HG03108 (cell line): Measurements from ENCODE around the gene SLC38A1.

Experiments used
- ATAC-seq: cut with Tn5 transposase; IDR thresholded peaks from one replicate; pipeline ENCODE4 v1.9.1; 2021; ENCODE audit warnings: moderate library complexity; ENCODE audit not compliant: unreplicated experiment

The SLC38A1 gene

DNA sequence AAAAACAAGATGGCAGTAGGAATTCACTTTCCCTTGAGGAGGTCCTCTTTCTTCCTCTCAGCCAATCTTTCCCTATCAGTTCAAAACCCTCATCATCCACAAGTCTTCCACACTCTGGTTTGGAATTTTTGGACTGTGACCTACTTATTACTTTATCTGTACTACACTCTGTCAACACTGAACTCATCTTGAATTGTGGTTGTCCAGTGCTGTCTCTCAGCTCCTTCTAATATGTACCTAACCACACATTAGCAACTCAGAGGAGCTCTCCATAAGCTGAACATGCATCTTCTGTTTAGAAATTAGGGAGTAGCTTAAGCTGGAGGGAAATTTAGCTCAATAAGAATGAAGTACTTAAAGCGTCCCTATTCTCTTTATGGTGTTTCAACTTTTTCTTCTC lies 34.8 kb downstream of the SLC38A1 start:
- no peak for ATAC-seq

DNA sequence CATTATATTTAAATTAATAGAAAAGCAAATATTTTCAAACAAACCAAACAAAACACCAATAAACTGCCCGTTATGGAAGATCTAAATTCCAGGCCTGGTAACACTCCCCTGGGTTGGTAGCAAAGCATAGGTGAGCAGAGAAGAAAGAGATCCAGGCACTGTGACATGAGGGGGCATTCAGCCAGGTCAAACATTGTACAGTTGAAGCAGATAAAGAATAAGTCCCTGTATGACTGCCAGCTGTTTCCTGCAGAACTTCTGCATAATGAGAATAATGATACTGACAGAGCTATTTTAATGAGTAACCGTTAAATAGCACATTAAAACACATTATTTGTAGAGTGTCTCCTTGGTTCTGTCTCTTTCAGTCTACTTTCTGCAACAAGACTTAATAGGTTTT lies 35.4 kb downstream of the SLC38A1 start:
- ATAC-seq, result no peak

DNA sequence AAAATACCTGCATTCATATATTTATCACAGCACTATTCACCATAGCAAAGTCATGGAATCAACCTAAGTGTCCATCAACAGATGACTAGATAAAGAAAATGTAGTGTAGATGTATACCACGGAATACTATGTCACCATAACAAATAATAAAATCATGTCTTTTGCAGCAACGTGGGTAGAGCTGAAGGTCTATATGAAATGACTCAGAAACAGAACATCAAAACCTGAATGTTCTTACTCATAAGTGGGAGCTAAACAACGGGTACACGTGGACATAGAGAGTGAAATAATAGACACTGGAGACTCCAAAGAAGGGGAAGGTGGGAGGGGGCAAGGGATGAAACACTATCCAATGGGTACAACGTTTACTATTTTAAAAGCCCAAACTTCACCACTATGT lies 37.9 kb downstream of the SLC38A1 start:
- ATAC-seq, result no peak

DNA sequence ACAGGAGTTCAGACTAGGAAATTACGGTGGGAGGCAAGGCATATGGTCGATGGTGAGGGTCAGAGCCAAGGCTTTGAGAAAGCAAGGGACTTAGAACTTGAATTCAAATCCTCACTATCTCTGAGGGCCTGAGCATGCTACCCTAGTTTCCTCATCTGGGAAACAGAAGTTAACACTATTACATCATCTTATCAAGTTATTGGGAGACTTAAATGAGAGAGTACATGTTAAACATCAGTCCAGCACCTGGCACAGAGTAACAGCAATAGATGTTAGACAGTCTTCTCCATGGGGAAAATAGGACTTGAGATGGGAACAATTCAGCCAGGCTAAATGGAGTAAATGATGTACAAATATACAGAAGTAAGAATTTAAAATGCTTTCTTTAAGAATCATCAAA lies 38.5 kb downstream of the SLC38A1 start:
- ATAC-seq, result no peak

DNA sequence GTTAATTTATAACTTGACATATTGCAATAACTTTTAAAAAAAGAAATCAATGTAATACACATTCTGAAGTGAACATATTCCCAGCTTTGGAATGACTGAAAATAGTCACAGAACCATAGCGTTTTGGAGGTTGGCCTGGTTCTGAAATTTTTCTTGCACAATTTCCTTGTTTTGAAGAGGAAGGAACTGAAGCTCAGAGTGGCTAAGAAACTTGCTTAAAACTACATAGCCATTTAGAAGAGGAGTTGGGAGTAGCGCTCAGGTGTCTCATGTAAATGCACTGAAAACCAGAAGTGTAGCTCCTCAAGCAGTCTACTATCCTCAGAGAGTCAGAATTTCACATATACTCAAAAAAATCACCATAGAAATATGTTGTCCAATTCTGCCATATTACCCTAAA lies 41.2 kb downstream of the SLC38A1 start:
- no peak for ATAC-seq

DNA sequence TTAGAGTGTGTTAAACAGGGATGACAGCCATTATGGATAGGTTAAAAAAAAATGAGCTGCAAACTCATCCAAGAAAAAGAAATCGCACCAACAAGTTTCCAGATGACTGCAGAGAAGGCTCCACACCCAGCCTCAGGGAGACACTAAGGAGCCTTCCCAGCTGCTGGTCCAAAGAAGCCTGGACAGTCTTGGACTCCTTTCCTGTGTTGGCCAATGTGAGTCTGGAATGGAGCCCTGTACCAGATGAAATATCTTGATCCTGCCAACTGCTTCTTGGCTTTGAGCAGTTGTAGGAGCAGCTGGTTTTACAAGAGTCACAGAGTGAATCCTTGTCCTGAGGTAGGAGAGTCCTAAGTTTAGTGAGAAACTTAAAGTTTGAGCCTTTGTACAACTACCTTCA lies 44.5 kb downstream of the SLC38A1 start:
- ATAC-seq, result no peak

DNA sequence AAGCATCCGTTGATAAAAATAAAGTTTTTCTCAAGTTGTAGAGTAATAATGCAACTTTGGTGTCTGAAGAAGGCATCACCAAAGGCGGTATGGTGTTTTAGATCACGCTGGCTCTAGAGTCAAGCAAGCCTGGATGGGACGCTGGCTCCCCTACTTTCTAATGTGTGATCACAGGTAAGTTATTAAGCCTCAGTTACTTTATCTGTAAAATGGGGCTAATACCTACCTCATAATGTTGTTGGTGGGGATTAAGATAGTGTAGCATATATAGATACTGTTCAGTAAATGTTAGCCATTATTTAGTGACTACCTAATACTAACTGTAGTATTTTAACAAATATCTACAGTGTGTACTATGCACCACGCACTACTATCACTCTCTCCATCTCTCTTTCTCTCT lies 45.8 kb downstream of the SLC38A1 start:
- ATAC-seq, result no peak

DNA sequence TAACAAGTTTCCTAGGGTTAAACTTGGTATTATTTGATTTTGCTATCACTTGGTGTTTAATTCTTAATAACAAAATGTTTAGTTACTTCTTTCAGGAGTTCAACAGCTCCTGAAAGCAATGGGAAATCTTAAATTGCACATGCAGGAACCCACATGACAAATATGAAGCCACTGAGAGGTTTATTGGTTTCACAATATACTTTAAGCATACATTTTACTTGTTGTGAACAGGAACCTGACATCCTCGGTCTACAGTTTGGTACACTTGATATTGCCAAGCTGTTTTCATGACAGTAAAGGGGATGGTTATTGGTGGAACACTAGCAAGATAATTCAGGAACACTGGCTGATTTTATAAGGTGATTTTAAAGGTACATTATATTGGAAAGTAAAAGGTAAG lies 46.2 kb downstream of the SLC38A1 start:
- no peak for ATAC-seq

DNA sequence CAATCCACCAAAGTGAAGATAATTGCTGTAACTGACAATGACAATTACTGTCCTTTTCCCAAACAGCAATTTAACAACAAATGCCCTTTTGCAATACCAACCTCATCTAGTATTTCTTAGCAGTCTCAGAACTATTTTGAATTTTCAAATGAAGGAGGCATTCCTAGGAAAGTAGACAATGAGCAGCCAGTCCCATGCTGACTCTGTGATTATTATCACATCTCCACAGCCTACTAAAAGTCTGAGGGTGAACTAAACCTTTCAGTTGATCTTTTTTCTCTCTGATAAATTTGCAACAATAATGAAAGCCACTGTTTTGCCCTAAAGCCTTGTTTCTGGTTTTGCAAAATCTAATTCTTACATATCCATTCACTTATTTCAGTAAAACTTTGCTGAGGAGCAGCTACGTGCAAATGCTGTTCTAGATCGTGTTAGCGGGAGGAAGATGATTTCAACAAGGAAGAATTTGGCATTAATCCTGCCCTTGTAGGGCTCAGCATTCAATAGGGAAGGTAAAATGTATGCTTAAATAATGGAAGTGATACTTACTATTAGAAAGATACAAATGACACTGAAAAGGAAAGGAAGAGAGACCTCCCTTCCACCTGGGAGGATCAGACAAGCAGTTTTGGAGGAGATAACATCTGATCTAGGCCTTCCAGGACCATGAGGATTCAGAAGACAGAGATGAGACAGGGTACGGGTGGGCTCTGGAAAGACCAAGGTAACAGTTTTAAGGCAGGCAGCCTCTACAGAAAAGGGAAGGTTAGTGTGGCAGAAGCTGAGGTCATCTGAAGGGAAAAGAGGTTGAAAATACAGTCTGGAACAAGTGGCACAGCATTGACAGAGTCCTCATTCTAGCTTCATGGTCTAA lies 47.4 kb downstream of the SLC38A1 start:
- no peak for ATAC-seq

DNA sequence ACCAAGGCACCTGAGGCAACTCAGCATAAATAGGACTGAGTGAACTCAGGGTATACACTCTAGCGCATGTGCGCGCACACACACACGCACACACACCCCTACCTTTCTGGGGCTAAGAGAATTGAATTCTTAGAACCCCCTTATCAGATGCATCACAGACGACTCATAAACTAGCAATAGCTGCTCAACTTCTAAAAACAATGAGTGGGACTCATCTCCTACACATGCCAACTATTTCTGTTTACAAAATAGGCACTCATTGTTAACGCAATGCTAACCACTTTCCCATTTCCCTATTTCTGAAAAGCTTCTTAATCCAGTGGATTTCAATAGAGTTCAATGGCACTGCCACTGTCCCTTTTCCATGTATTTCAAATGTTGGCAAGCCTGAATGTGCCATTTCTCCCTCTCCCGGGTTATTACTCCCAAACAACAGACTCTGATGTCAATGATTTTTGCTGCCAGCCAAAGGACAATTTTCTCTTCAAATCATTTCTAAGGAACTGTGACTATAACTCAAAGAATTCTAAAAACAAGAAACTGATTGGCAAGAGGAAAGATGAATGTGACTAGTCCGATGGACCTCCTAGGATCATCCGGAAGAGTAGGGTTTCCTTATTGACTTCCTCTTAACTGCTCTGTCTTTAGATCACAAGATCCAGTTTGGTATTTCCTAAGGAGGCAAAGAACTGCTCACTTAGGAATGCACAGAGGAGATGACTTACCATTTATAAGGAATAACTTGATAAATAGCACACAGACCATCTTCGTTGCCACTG lies 48.8 kb downstream of the SLC38A1 start:
- no peak for ATAC-seq

DNA sequence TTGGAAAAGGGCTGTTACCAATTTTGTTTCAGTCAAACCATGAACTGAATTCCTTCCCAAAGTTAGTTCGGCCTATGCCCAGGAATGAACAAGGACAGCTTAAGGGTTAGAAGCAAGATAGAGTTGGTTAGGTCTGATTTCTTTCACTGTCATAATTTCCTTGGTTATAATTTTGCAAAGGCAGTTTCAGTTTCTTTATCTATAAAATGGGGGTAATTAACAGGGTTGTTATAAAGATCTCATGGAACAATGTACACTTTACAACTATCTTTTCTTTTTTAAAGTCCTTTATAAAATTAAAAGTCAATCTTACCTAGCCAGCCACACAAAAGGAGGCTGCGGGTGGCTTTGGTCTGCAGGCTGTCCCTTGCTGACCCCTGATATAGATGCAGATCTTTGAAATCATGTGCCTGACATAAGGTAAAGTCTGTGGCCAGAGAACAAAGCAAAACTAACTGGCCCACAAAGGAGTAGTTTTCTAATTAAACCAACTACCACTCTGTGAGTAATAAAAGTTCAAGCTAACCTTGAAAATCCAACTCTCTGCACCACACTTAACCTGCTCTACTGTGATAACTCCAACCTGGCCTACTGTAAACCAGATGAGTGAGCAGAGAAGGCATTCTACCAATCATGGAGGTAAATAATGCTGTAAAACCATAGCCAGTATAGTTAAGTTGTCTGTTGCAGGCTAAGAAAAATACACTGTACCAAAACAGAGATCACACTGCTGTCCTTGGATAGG lies 49.5 kb downstream of the SLC38A1 start:
- ATAC-seq, result no peak

DNA sequence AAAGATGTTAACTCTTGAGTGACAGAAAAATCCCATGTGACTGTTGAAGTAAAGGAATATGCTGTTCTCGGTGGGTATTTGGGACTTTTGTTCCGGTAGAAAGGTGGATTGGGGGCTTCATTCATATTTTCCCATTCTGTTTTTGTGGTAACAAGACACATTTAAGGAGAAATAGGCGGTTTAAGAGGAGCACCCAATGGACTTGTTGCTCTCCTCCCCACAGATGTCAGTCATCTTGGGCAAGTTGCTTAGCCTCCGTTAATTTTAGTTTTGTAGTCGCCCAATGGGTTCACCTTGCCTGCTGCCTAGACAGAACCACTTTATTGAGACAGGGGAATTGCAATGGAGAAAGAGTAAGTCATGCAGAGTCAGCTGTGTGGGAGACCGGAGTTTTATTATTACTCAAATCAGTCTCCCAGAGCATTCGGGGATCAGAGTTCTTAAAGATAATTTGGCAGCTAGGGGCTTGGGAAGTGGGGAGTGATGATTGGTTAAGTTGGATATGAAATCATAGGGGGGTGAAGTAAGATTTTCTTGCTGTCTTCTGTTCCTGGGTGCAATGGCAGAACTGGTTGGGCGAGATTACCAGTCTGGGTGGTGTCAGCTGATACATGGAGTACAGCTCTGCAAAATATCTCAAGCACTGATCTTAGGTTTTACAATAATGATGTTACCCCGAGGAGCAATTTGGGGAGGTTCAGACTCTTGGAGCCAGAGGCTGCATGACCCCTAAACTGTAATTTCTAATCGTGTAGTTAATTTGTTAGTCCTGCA lies 50.3 kb downstream of the SLC38A1 start:
- ATAC-seq, result no peak

DNA sequence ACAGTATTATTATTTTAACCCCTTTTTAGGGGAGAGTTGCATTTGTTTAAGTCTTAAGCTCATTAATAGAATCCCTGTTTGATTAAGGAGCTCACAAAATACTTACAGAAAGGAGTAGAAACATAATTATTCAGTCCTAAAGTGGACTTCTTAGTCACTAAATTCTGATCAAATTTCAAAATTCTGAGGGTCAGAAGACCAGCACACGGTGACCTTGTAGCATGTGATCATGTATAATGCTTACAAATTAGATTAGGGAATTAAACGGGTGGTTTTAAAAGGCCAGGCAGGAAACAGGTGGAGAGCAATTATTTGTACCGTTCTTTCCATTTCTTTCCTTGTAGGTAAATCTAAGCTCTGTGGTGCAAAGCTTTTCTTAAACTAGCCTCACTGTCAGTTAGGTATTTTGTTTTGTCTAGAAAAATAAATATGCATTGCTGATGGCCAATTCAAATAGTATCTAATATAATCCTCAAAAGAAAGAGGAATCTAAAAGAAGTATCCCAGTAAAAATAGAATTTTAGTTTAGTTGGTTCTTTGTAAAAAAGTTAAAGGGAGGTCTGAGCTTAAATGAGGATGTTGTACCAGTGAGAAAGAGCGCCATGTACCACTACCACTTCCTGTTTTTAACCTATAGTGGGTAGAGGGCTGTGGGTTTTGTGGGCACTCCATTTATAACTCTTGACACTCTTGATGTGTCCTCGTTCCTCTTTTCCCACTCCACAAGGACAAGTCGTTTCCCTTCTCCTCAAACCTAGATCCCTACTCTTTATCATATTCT lies 51.1 kb downstream of the SLC38A1 start:
- ATAC-seq, result peak; percentile 55

DNA sequence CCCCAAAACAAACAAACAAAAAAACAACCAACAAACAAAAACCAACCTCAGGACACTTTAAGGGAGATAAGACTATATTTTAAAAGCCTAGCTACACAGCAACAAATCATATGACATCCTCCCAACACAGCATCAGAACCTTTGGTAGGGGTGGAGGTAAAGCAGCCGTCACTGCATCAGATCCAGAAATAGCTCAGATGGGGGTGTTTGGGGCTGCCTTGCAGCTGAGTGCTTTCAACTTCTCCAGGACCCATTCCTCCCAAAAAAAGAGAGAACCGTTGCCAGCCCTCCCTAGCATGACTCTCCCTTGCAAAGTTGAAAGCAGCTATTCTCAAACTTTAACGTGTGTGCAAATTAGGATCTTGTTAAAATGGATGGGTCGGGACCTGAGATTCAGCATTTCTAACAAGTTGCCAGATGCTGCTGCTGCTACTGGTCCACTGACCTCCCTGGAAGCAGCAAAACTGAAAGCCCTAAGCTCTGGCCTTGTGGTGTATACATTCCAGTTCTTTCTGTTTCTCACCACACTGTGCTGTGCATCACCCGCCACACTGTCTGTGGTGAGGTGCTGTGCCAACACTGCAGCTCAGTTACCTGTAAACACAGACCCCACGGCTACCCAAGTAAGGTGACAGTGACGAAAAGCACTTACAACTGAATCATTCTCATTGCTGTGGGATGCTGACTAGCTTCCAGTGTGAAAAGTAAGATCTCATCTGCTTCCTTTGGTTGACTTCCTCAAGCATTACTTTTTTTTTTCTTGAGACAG lies 54.0 kb downstream of the SLC38A1 start:
- ATAC-seq, result peak; percentile 57

DNA sequence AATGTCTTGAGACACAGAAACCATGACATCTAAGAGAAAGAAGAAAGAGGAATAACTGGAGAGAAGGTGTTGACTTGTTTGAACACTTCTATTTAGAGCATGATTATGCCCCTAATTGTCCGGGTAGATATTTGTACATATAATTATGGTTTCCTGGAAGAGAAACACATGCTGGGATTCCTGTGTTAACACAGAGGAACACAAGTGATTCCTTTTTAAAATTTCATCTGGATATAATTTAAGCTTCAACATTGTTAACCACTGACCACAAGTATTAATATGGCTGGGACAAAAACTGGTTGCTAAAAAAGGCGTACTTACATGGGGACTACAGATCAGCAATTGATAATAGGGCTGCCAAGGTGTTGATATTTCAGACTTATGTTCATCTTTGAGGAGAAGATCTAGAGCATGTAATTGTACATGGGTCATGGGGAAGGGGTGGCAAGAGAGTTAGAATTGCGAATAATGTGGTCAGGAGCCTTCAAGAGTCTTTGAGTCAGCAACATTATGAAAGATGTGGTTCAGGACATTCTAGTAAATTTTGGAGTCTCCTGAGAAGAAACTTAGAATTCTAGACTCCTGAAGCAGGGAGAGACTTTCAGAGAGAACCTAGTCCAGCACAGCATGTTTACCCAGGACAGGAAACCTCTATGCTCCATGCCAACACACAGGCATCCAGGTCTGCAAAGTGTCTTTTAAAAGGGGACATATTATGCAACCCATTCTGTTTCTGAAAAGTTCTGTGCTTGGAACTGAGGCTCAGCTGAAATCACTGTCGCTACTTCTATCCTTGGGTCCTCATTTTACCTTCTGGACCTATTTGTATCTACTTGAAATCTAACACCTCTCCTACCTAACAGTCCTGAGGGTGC lies 56.5 kb downstream of the SLC38A1 start:
- no peak for ATAC-seq

DNA sequence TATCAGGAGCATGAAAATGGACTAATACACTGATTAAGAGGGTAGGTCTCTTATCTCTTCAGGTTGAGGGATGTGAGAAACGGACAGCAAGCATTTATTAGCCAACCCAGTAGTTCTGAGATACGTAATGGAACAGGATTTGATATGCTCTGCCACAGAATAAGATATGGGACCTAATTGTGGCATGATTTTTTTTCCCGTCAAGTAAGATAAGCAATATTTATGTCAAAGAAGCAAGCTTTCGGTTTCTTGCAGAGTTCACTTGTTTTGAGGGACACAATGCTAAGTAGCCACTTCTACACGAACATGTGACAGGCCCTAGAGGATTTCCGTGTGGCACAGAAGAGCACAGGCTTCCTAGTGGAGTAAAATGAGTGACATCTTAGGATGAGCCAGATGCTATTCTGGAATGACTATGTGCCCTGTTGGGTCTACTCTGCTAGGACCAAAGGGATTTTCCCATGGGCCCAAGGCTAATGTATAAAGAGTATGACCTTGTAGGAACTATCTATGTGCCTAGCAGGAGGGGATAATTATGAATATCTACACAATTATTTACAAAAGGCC lies 57.9 kb downstream of the SLC38A1 start:
- no peak for ATAC-seq

DNA sequence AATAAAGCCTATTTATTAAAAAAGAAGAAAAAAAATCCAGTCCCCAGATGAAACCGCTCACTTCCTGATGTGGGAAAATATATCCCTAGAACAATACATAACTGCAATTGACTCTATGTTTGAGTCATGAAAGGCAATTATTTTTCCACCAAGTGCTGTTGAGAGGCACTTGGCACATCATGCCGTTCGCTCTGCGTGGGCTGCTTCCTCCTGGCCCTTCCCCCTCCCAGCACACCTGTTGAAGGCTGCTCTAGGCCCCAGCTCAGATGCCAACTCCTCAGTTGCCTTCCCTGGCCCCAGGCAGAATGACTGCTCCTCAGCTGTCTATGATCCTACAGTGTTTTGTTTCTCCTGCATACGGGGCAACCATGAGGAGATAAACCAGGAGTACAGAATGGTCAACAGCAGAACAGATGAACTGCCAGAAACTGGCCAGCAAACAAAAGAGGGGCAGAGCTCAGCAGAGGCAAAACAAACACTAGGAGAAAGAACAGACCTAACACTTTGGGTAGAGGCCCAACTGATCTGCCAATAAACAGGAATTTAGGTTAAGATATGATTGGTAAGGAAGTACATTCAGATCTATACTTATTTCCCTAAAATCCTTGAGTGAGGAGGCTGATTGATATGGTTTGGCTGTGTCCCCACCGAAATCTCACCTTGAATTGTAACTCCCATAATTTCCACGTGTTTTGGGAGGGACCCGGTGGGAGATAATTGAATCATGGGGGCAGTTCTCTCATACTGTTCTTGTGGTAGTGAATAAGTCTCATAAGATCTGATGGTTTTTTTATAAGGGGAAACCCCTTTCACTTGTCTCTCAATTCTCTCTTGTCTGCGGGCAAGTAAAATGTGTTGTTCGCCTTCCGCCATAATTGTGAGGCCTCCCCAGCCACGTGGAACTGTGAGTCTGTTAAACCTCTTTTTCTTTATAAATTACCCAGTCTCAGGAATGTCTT lies 58.6 kb downstream of the SLC38A1 start:
- ATAC-seq, result peak; percentile 57
